Lower leg skin (tissue), 4 donors: Measurements from ENCODE around the gene TMPRSS9. TPM values are rescaled to one million over a fixed set of nuclear protein-coding genes. Genes with fewer than 3 reads are reported as not detected.
"Not testable (repeated sequence)": the region's sequence is repeated elsewhere in the genome, so short reads cannot be mapped to it uniquely, and the experiment has no call there.

Experiments used
- DNase-seq, 2 donors: peaks; one replicate each; pipeline ENCODE4 v3.0.0-alpha.2; 2019; ENCODE audit warnings: low spot score in 2 of 2
- H3K4me3 ChIP-seq: fragments of 200-600 bp; sonication (generic); 2 replicates; pipeline ENCODE4 v1.5.1; 2017; ENCODE audit warnings: mild to moderate bottlenecking, low read depth; ENCODE audit not compliant: poor library complexity, severe bottlenecking
- POLR2A ChIP-seq, 2 donors: fragments of 450-650 bp; IDR thresholded peaks; one replicate each; pipeline ENCODE4 v1.6.1; 2016 to 2017; ENCODE audit warnings: antibody characterized with exemption in 2 of 2, mild to moderate bottlenecking in 1 of 2, moderate library complexity in 1 of 2
- WGBS, 2 donors: methylation state at CpG; one replicate each; pipeline ENCODE4 v1.1.5; 2018; 5-methylcytosine and 5-hydroxymethylcytosine counted together
- intact Hi-C: fragments of 100-400 bp; cut with DNase I; formaldehyde crosslinking; loops from one replicate; pipeline ENCODE4 v1.15.0; 2023; ENCODE audit warnings: low total_unique reads
- total RNA-seq, 4 donors: library from RNA; depleted of rRNA; stranded (reverse); fragments of >200 nt; gene quantifications; one replicate each; pipeline ENCODE4 v1.1.0, GENCODE V29; 2016
- TF ChIP-seq, protein P1 (sequence below), 3 donors: fragments of 450-650 bp; IDR thresholded peaks; one replicate each; pipeline ENCODE4 v1.5.1; 2016; ENCODE audit warnings: antibody characterized with exemption in 3 of 3, mild to moderate bottlenecking in 3 of 3, moderate library complexity in 2 of 3

The TMPRSS9 gene
- total RNA-seq, 4 donors from 2014 or later: not detected

DNA sequence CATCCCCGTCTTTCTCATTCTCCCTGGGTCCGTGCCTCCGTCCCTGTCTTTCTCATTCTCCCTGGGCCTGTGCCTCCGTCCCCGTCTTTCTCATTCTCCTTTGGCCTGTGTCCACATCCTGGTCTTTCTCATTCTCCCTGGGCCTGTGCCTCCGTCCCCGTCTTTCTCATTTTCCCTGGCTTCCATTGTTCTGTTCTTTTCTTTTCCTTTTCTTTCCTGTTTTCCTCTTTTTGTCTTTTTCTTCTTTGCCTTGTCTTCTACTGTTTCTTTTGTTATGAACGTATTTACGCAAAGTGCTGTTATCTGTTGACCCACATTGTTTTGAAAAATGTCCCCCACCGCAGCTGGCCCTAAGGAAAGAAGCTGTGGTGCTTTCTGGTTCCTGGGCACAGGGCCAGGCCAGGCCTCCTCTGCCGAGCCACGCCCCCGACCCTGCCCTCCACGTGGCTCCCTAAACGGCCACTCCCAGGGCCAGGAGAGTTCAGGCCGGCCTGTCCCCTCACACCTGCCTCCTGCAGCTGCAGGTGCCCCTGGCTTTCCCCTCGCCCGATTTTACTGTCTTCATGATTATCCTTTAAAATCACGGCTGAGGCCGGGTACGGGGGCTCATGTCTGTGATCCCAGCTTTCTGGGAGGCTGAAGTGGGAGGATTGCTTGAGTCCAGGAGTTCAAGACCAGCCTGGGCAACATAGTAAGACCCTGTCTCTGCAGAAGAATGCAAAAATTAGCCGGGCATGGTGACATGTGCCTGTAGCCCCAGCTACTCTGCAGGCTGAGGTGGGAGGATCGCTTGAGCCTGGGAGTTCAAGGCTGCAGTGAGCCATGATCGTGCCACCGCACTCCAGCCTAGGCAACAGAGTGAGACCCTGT lies 14.0 kb upstream of the TMPRSS9 start:
- DNase-seq: no peak
- 73 to 75% methylated on average over 25 of the region's 25 CpGs for WGBS, 2 donors
- TF ChIP-seq POLR2A (IDR thresholded peaks at IDR 0.05): no peak
- TF ChIP-seq, protein P1, sequence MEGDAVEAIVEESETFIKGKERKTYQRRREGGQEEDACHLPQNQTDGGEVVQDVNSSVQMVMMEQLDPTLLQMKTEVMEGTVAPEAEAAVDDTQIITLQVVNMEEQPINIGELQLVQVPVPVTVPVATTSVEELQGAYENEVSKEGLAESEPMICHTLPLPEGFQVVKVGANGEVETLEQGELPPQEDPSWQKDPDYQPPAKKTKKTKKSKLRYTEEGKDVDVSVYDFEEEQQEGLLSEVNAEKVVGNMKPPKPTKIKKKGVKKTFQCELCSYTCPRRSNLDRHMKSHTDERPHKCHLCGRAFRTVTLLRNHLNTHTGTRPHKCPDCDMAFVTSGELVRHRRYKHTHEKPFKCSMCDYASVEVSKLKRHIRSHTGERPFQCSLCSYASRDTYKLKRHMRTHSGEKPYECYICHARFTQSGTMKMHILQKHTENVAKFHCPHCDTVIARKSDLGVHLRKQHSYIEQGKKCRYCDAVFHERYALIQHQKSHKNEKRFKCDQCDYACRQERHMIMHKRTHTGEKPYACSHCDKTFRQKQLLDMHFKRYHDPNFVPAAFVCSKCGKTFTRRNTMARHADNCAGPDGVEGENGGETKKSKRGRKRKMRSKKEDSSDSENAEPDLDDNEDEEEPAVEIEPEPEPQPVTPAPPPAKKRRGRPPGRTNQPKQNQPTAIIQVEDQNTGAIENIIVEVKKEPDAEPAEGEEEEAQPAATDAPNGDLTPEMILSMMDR (IDR thresholded peaks at IDR 0.05): no peak
- H3K4me3 ChIP-seq: no peak overlapping the region
- intact Hi-C loops: no loop called here

DNA sequence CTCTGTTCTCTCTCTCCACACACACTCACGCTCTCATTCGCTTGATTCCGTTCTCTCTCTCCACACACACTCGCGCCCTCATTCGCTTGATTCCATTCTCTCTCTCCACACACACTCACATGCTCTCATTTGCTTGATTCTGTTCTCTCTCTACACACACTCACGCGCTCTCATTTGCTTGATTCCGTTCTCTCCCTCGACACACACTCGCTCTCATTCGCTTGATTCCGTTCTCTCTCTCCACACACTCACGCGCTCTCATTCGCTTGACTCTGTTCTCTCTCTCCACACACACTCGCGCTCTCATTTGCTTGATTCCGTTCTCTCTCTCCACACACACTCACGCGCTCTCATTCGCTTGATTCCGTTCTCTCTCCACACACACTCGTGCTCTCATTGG lies 10.2 kb upstream of the TMPRSS9 start:
- DNase-seq, H3K4me3 ChIP-seq, intact Hi-C loops: not testable (repeated sequence)
- 92 to 96% methylated on average over 24 of the region's 24 CpGs for WGBS, 2 donors

DNA sequence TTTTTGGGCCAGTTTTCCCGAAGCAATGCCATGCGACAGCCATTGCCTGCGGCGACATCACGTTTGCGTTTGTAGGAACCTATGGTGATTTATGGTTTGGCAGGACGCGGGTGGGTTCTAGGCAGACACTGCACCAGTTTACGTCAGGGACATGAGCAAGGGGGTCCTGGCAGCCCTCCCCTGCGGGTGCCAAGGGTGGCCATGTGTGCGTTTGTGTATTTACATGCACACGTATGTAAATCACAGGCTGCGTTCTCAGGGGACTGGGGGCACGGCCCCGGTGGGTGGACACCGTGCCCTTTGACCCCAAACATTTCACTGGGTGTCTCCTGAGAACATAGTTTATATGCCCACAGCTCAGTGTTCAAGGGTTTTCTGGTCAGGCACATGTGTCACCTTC lies 9.4 kb upstream of the TMPRSS9 start:
- no peak for DNase-seq
- WGBS, 2 donors: 87 to 92% methylated on average over 16 of the region's 16 CpGs
- no peak overlapping the region for H3K4me3 ChIP-seq
- TF ChIP-seq POLR2A (IDR thresholded peaks at IDR 0.05): no peak
- TF ChIP-seq, protein P1 (IDR thresholded peaks at IDR 0.05): no peak
- intact Hi-C loops: no loop called here

DNA sequence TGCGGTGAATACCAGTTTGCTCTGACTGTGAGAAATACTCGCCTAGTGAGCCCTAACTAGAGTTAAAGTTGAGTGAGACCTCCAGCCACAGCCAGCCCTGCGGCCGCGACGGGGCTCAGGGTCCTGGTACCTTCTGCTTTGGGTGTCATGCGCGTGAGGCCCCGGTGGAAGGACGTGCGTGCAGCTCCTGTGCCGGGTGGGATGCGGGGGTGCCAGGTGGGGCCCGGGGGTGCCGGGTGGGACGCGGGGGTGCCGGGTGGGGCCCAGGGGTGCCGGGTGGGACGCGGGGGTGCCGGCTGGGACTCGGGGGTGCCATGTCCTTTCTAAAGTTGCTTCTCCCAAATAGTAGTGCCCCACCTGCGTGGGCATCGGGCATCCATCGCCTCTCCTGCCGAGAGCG lies 8.5 kb upstream of the TMPRSS9 start:
- TF ChIP-seq, protein P1 (IDR thresholded peaks at IDR 0.05): no peak
- TF ChIP-seq POLR2A (IDR thresholded peaks at IDR 0.05): no peak
- 96 to 97% methylated on average over 26 to 28 of the region's 28 CpGs for WGBS, 2 donors
- no peak overlapping the region for H3K4me3 ChIP-seq
- intact Hi-C loops: no loop called here
- no peak for DNase-seq

DNA sequence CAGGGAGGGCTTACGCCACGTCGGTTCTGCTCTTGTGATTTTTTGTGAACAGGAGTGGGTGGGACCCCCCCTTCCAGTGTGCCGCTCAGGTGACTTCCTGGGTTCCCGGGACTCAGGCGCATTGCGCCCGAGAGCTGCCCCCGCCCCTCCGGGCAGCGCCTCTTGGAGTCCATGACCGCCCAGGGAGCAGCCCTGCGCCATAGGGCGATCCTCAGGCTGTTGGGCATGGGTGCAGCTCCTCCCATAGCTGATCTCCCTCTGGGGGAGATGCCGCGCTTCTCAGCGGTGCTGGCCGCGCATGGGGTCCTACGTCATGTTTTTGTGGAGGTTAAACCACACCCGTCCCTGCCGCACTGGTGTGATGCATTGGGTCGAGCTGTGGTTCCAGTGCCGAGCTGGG lies 7.9 kb upstream of the TMPRSS9 start:
- WGBS, 2 donors: 85 to 92% methylated on average over 16 to 24 of the region's 24 CpGs
- TF ChIP-seq, protein P1 (IDR thresholded peaks at IDR 0.05): no peak
- no peak for TF ChIP-seq POLR2A (IDR thresholded peaks at IDR 0.05)

DNA sequence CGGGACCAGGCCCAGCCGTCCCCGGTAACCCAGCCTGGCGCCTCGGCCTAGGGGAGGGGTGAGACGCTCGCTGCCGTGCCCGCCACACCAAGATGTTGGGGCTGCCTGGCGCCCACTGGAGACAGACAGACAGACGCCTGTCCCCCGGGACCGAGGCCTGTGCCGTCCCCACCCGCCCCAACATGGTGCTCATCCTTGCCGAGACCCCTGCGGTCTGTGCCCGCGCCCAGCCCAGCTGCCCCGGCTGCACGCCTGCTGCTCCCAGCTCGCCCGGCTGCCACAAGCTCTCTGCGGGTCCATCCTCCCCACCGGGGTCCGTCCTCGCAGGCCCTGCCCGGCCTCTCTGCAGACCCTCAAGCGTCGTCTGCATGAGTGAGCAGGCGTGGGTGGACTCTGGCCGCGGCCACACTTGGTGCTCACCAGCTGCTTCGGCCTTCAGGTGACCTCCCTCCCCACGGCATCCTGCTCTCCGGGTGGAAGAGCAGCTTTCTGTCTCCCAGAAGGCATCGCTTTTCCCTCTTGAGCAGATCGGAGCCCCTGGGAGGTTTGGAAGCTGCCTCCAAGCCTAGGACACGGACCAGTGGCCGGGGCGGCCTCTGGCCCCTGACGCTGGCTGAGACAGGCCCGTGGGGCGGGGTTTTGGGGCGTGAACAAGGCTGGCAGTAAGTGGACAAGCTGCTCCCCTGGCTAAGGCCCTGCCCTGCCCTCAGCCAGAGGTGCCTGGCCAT lies 6.7 kb upstream of the TMPRSS9 start:
- no peak for DNase-seq
- TF ChIP-seq POLR2A (IDR thresholded peaks at IDR 0.05): no peak
- TF ChIP-seq, protein P1 (IDR thresholded peaks at IDR 0.05): no peak
- no peak overlapping the region for H3K4me3 ChIP-seq
- intact Hi-C loops: no loop called here
- WGBS, 2 donors: 92 to 98% methylated on average over 9 to 30 of the region's 45 CpGs

More for the DNA sequence above, 7.9 kb upstream of the TMPRSS9 start:
- DNase-seq: no peak
- intact Hi-C loops: no loop called here
- no peak overlapping the region for H3K4me3 ChIP-seq
